Hematopoietic multipotent progenitor cell treated with erythropoietin and hydrocortisone succinate and interleukin-3 and kit ligand, for 6 days (in vitro differentiated cells): ENCODE data around the gene COPS2.
"Not testable (repeated sequence)": the region's sequence is repeated elsewhere in the genome, so short reads cannot be mapped to it uniquely, and the experiment has no call there.

Experiments
- DNase-seq: peaks from one replicate; pipeline ENCODE4 v3.0.0-alpha.2; 2015

Gene COPS2

GRCh38 chr15:49155110-49155833 lies at the start of gene COPS2:
TSS of gene COPS2 (minus strand) at chr15:49155599. CDS start at chr15:49155578, 21 bp downstream.
- DNase-seq, result peak; percentile 99

DNA sequence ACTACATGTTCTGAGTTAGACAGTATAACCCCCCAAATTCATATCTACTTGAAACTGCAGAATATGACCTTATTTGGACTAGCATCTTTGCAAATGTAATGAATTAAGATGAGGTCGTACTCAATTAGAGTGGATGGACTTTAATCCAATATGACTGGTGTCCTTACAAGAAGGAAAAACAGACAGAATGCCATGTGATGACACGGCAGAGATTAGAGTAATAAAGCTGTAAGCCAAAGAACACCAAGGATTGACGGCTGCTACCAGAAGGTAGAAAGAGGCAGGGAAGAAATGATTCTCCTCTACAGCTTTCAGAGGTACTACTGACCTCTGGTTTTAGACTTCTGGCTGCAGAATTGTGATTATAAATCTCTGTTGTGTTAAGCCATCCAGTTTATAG lies 44.9 kb upstream of the COPS2 start:
- DNase-seq, result no peak

GRCh38 chr15:49199666-49200065 lies 44.3 kb upstream of the COPS2 start:
- no peak for DNase-seq

GRCh38 chr15:49196856-49197255 lies 41.5 kb upstream of the COPS2 start:
- DNase-seq, result no peak

GRCh38 chr15:49191892-49192291 lies 36.5 kb upstream of the COPS2 start:
- DNase-seq, result no peak

- peak; percentile 50 for DNase-seq
Observed at GRCh38 chr15:49190586-49190985, 35.2 kb upstream of the COPS2 start.

- DNase-seq, result peak; percentile 57
Observed at GRCh38 chr15:49189631-49190030, 34.2 kb upstream of the COPS2 start.

- DNase-seq, result no peak
Observed at GRCh38 chr15:49188933-49189332, 33.5 kb upstream of the COPS2 start.

DNA sequence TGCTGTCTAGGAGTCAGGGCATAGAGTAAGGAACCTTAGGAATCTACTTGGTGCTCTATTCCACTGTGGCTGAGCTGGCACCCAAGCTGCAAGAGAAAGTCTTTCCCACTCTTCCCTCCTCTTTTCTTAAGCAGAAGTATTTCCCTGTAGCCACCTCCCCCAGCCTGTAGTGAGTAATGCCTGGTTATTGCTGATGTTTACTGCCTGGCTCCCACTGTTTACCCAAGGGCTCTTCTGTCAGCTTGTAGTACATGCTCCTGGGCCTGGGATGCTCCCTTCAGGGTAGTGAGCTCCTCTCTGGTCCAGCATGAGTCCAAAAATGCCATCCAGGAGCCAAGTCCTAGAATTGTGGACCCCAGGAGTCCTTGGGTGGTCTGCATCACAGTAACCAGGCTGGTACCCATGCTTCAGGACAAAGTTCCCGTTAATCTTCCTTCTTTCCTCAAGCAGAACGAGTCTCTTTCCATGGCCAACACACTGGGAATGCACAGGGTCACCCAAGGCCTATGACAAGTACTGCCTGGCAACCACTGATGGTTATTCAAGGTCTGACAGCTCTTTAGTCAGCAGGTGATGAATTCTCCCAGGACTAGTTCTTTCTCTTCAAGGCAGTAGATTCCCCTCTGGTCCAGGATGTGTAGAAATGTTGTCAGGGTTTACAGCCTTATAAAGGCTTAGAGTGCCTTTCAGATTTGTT lies 32.3 kb upstream of the COPS2 start:
- DNase-seq, result no peak

GRCh38 chr15:49185473-49185872 lies 30.1 kb upstream of the COPS2 start:
- no peak for DNase-seq

DNA sequence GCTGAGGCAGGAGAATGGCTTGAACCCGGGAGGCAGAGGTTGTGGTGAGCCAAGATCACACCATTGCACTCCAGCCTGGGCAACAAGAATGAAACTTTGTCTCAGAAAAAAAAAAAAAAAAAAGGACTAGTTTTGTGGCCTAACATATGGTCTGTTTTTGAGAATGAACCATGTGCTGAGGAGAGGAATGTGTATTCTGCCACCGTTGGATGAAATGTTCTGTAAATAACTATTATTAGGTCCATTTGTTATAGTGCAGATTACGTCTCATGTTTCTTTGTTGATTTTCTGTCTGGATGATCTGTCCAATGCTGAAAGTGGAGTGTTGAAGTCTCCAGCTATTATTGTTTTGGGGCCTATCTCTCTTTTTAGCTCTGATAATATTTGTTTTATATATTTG lies 28.3 kb upstream of the COPS2 start:
- not testable (repeated sequence) for DNase-seq

GRCh38 chr15:49182128-49182527 lies 26.7 kb upstream of the COPS2 start:
- no peak for DNase-seq

DNA sequence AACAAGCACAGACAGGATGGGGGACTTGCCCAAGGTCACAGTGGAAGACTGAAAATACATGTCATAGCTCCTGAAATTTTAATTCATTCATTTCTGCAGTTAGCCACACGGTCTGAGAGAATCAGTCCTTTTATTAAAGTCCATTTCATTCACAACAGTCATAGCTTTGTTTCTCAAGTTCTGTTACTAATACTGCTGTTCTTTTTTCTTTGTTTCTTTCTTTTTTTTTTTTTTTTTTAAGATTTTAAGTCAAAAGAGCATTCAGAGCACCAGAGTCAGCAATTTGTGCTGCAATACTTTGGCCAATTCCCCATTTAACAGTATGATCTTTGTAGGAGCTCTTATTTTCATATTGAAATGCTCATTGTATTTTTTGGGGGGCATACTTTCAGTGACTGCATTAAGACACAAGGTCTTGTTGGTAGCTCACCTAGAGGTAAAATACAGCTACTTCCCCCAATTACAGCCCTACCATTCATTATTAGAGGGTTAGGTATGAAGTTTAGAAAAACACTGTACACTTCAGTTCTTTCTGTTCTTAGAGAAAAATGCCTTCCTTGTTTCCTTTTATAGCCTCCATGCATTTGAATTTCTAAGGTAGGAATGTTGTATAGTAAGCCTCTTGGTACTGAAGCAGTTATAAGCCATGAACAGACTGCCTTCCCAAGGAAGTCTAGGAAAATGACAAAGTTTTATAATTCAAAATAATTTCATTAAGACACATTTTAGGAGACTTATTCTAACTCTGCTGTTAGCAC lies 24.2 kb upstream of the COPS2 start:
- DNase-seq, result no peak

DNA sequence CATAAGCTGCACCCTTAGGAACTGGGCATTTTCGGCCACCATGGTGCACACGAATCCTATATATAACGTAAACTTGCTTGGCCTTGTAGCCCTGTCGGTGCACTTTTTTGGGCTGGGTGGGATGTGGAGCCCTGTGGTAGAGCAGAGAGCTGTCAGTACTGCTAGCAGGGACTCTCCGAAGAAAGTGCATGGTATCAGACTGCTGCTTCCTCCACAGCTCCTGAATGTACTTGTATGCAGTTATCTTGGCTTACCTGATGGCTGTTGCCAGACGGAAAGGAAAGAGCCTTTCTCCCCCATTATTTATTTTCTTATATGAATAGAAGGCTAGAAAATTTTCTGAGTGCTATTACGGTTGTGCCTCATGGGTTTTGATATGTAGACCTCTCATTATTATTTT lies 23.1 kb upstream of the COPS2 start:
- peak; percentile 66 for DNase-seq

- not testable (repeated sequence) for DNase-seq
Observed at GRCh38 chr15:49175582-49176397, 20.4 kb upstream of the COPS2 start.

DNA sequence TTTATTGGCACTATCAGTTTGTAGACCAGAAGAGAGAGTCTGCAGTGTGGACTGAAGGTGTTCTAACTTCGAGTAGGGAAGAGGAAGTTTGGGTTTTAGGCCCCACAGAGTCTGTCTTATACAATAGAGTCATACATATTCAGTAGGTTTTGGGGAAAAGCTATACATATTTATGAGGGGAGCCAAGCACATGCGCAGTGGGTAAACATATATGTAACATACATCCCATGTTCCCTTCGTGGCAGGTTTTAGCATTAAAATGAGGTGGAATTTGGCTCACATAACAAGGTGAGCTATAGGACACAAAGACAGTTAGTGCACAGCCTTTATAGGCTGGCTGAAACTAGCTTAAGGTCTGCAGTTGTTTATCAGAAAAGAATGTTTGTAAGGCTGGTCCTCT lies 19.5 kb upstream of the COPS2 start:
- DNase-seq, result no peak

DNA sequence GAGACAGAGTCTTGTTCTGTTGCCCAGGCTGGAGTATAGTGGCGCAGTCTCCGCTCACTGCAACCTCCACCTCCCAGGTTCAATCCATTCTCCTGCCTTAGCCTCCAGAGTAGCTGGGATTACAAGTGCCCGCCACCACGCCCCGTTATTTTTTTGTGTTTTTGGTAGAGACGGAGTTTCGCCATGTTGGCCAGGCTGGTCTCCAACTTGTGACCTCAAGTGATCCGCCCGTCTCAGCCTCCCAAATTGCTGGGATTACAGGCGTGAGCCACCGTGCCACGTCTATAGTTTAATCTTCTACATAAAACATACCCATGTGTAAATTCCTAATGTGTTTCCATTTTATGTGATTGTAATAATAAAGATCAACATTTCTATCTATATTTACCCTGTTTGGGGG lies 16.4 kb upstream of the COPS2 start:
- DNase-seq, result no peak

DNA sequence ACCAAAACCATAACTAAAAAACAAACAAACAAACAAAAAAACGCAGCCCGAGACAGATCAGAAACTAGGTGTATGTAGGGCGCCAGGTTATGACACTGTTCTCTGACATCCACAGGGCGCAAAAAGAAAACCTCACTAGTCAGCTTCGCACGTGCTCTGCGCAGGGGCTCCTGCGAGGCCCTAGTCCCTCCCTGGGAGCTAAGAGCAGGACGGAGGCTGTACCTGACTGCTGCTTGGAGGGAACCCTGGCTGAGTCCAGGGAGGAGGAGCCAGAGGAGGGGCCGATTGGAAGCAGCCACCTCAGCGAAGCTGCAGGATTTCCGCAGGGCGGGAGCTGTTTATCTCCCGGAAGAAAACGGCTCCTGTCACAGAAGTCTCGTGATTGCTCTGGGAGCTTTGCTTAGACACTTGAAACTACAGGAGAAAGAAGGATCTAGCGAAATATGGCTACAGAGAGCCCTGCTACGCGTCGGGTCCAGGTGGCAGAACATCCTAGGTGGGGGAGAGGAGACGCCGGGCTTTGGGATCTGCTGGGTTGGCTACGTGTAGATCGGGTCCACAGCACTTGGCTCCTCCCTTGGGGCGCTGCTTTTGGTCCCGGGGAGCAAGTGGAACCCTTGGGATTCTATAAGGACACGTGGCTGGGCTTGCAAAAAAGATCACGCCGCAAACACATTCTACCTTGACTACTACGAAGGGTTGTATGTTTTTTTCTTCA lies 14.6 kb upstream of the COPS2 start, which contains the start of gene GALK2:
Gene GALK2, plus strand, starts transcription at position 368 of the 718 bp plus-strand sequence. Its CDS starts 76 bp downstream, at position 444.
- peak; percentile 96 for DNase-seq

- DNase-seq, result no peak
Observed at GRCh38 chr15:49168016-49168415, 12.6 kb upstream of the COPS2 start.

DNA sequence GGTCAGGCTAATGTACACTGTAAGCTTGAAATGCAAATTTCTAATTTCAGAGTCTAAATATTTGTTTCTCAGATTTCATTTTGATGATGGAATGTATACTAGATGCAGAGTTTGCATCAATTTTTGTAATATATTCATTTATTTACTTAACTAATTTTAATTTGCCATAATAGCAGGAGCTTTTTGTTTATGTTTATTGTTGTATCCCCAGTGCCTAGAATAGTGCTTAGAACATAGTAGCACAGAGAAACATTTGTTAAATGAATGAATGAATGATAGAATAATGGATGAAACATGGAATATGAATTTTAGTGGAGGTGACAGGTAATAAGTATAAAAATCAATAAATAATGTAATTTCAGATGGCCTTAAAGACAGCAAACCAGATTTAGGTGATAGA lies 9.5 kb upstream of the COPS2 start:
- no peak for DNase-seq

- DNase-seq, result no peak
Observed at GRCh38 chr15:49163678-49164077, 8.3 kb upstream of the COPS2 start.
